Umbilical cord (tissue), 2 donors: Measurements from ENCODE around the gene NECTIN2. TPM values are rescaled to one million over a fixed set of nuclear protein-coding genes. Genes with fewer than 3 reads are reported as not detected.
"Not testable (repeated sequence)": the region's sequence is repeated elsewhere in the genome, so short reads cannot be mapped to it uniquely, and the experiment has no call there.

Experiments used
- DNase-seq: peaks from one replicate; pipeline ENCODE4 v3.0.0-alpha.2; 2015; ENCODE audit warnings: low spot score
- total RNA-seq: library from RNA; depleted of rRNA; stranded (reverse); fragments of >200 nt; gene quantifications from one replicate; pipeline ENCODE4 v1.2.3, GENCODE V29; 2014; ENCODE audit warnings: low replicate concordance; ENCODE audit not compliant: insufficient read depth

Gene NECTIN2
- total RNA-seq, 1 donor from 2014 or later = 52.0 TPM

DNA sequence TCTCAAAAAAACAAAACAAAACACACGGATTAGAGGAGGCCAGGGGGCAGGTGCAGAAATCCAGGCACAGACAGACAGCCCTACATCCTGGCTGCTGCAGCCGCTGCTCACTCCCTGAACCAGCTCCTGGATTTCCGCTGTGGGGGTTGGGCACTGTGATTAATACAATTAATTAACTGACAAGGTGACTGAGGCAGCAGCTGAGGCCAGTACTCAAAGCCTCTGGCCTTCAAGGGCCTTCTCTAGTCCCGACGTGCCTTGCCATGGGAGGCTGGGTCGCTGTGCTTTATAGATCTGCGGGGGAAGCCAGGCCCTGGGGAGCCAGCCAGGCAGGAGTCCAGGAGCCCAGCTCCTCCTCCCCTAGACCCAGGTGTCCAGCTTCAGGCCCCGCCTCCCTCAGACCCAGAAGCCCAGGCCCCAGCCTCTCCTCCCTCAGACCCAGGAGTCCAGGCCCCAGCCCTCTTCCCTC, 4.6 kb downstream of the NECTIN2 start:
- DNase-seq = no peak

- DNase-seq = no peak
These were observed 5.3 kb downstream of the NECTIN2 start for GRCh38 chr19:44851427-44851826.

DNA sequence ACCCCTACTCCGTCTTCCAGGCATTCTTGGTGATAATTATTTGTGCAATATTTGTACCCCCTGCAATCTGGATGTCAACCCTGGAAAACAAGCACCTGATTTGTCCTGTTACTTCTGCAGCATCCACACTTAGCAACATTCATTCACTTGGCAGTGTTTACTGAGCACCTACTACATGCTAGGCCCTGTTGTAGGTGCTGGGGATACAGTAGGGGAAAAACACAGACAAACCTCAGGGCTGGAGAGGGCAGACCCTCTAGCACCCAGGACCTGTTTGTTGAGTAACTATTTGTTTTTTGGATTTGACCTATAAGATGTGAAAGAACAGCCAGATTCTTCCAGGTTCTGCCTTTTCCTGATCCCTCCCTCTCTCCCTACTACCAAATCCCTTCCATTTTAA, 9.5 kb downstream of the NECTIN2 start:
- DNase-seq = no peak

- no peak for DNase-seq
These were observed 10.5 kb downstream of the NECTIN2 start for GRCh38 chr19:44856421-44857083.

DNA sequence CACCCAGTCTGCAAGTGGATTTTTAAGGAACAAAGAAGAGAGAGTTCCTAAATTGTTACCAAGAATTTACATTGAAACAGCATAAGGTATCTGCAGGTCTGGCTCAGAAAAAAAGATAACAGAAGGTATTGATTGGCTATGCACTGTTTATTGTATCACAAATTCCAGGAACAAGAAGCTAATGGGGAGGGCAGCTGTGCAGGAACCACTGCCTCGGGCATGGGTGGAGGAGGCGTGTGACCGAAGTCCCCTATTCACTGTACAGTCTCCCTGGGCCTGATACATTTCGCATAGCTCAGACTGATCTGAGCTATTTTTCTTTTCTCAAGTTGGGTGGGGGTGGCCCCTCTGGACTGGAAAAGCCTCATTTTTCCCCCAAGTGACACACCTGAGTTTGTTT, 11.7 kb downstream of the NECTIN2 start:
- DNase-seq = no peak

- not testable (repeated sequence) for DNase-seq
These were observed 15.5 kb downstream of the NECTIN2 start for GRCh38 chr19:44861576-44861975.

DNA sequence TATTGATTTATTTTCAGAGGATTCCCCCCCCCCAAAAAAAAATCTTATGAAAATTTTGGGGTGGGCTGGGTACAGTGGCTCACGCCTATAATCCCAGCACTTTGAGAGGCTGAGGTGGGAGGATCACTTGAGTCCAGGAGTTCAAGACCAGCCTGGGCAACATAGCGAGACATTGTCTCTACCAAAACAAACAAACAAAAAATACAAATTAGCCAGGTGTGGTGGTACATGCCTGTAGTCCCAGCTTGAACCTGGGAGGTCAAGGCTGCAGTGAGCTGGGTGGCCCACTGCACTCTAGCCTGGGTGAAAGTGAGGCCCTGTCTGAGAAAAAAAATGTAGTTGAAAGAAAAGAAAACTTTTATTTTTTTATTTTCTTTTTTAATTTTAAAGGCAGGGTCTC, 17.9 kb downstream of the NECTIN2 start:
- DNase-seq = no peak

GRCh38 chr19:44865196-44865767, 19.2 kb downstream of the NECTIN2 start:
- DNase-seq = no peak

DNA sequence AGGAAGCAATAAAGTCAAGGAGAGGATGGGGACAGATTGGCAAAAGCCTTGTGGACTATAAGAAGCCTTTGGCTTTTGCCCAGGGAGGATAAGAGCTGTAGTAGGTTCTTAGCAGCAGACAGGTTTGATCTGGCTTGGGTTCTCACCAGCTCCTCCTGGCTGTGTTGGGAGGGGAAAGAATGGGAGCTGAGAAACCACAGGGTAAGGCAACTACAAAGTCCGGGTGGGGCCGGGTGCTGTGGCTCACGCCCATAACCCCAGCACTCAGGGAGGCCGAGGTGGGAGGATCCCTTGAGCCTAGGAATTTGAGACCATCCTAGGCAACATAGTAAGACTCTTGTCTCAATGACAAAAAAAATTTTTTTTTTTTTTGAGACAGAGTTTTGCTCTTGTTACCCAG, 20.6 kb downstream of the NECTIN2 start:
- DNase-seq = no peak

GRCh38 chr19:44867578-44867977, 21.5 kb downstream of the NECTIN2 start:
- no peak for DNase-seq

DNA sequence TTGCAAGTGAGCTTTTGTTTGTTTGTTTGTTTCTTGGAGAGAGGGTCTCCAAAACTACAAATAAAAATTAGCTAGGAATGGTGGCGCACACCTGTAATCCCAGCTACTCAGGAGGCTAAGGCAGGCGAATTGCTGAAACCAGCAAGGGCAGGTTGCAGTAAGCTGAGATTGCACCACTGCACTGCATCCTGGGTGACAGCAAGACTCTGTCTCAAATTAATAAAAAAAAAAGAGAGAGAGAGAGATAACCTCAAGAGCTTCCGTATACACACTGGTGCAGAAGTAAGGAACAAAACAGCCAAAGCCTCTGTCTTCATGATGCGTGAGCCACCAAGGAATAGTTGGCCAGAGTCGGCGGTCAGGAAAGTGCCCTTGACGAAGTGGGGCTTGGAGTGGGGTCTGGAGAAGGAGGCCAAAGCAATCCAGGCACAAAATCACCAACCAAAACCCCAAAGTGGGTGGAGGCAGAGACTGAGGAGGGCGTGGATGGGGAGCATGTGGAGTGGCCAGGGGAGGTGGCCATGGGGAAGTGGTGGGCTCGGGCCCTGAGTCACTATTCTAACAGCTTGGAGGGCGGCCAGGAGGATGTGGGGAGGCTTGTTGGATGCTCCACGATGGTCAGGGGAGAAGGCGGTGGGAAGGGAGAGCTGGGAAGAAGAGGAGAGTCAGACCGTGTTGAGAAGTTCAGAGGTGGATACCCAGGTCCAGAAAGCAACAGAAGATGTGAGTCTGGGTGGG, 23.8 kb downstream of the NECTIN2 start:
- no peak for DNase-seq

GRCh38 chr19:44871809-44872208, 25.7 kb downstream of the NECTIN2 start:
- DNase-seq = no peak

- no peak for DNase-seq
These were observed 26.6 kb downstream of the NECTIN2 start for GRCh38 chr19:44872661-44873060.

GRCh38 chr19:44874317-44874716, 28.2 kb downstream of the NECTIN2 start:
- DNase-seq = no peak

- DNase-seq = no peak
These were observed 29.8 kb downstream of the NECTIN2 start for GRCh38 chr19:44875666-44876451.

DNA sequence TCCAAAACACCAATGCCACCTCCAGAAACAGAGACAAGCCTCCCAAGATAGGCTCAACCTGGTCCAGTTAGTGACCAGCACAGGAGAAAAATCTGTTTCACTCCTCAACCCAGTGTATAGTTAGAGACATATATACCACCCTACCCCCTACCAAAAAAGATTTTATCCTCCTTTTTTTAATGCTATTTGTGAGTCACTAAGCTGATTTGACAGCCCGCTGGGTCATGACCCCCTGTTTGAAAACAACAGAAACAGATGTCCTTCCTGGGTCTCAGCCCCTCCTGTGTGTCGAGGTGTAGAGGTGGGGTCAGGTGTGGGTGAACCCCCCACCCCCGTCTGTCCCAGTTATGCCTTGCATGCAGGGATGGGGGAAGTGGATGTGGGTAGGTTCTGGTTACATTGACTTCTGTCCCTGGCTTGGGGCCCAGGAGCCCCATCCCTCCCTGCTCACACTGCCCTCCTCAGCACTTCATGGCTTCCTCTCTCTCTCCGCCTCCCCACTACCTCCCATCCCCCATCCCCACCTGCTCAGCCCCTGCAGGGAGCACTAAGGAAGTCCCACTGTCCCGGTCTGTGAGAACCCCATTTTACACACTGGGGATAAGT, 30.9 kb downstream of the NECTIN2 start:
- DNase-seq = no peak

- no peak for DNase-seq
These were observed 32.2 kb downstream of the NECTIN2 start for GRCh38 chr19:44878120-44878865.

DNA sequence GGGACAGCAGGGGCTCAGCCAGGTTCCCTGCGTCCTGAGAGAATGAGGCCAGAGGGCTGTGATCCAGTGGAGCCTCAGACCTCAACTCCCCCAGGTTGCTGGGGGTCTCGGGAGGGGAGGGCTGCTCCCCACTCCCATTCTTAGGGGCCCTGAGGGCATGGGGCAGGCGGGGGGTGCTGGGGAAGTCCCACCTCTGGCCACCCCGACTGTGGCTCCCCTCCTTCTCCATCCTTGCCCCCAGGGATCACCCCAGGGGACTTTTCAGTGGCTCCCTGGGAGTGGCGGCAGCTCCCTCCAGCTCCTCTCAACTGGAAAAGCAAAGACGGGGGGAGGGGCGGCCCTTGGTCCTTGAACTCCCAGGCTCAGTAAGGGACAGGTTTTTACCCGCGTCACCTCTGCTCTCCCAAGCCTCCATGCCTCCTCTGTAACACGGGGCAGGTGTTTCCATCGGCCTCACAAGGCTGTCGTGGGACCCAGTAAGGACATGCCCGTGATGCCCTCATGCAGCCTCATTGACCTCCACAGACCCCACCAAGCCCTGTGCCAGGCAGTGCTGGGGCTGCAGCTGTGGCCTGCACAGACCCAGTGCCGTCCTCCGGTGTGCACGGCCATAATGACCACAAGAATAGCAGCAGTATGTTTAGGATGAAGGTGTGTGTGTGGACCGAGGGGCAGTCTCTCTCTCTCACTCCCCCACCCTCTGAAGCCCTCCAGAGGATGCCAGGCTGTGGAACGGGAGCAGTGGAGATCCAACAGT, 33.4 kb downstream of the NECTIN2 start:
- DNase-seq = no peak

DNA sequence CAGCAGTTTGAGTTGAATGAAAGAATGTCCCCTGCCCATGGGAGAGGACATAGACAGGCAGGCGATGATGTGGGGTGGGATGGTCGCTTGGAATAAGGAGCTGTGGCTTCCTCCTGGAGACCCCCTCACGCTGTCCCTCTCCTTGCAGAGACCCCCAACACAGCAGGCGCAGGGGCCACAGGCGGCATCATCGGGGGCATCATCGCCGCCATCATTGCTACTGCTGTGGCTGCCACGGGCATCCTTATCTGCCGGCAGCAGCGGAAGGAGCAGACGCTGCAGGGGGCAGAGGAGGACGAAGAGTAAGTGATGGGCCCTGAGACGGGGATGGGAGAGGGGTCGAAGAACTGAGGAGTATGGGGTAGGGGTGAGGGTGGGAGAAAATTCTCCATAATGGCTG, 36.0 kb downstream of the NECTIN2 start:
- no peak for DNase-seq
